NCI-H510A (cell line): ENCODE data around the gene SERPINA1.
"Not testable (repeated sequence)": the region's sequence is repeated elsewhere in the genome, so short reads cannot be mapped to it uniquely, and the experiment has no call there.

Experiments
- DNase-seq: peaks from one replicate; lab custom pipeline; 2025; lab: John Stamatoyannopoulos, UW

Gene SERPINA1

GRCh38 chr14:94369766-94370523, 18.5 kb downstream of the SERPINA1 start:
- not testable (repeated sequence) for DNase-seq

GRCh38 chr14:94368956-94369355, 19.4 kb downstream of the SERPINA1 start:
- DNase-seq, result no peak

- no peak for DNase-seq
Observed at GRCh38 chr14:94368243-94368590, 20.2 kb downstream of the SERPINA1 start.

GRCh38 chr14:94367347-94368242, 20.8 kb downstream of the SERPINA1 start:
- no peak for DNase-seq

- no peak for DNase-seq
Observed at GRCh38 chr14:94366146-94366915, 22.1 kb downstream of the SERPINA1 start, which contains the start of gene SERPINA2. Gene SERPINA2 (minus strand): TSS chr14:94366698.

GRCh38 chr14:94365624-94366023, 22.8 kb downstream of the SERPINA1 start:
- no peak for DNase-seq

GRCh38 chr14:94364964-94365363, 23.4 kb downstream of the SERPINA1 start:
- DNase-seq, result no peak

- no peak for DNase-seq
Observed at GRCh38 chr14:94364037-94364436, 24.4 kb downstream of the SERPINA1 start.

- no peak for DNase-seq
Observed at GRCh38 chr14:94363151-94363624, 25.2 kb downstream of the SERPINA1 start.

GRCh38 chr14:94362614-94363133, 25.7 kb downstream of the SERPINA1 start:
- DNase-seq, result no peak

- DNase-seq, result no peak
Observed at GRCh38 chr14:94361682-94362081, 26.7 kb downstream of the SERPINA1 start.

- no peak for DNase-seq
Observed at GRCh38 chr14:94360945-94361565, 27.3 kb downstream of the SERPINA1 start.

- no peak for DNase-seq
Observed at GRCh38 chr14:94357166-94357565, 31.2 kb downstream of the SERPINA1 start.

GRCh38 chr14:94356379-94357056, 31.9 kb downstream of the SERPINA1 start:
- no peak for DNase-seq

- no peak for DNase-seq
Observed at GRCh38 chr14:94355191-94355794, 33.1 kb downstream of the SERPINA1 start.

GRCh38 chr14:94354638-94355185, 33.7 kb downstream of the SERPINA1 start:
- DNase-seq, result no peak

GRCh38 chr14:94354190-94354589, 34.2 kb downstream of the SERPINA1 start:
- not testable (repeated sequence) for DNase-seq

GRCh38 chr14:94349276-94349675, 39.1 kb downstream of the SERPINA1 start:
- no peak for DNase-seq

- DNase-seq, result no peak
Observed at GRCh38 chr14:94348836-94349235, 39.6 kb downstream of the SERPINA1 start.

- DNase-seq, result no peak
Observed at GRCh38 chr14:94346841-94347240, 41.6 kb downstream of the SERPINA1 start.
